ENCODE results near the gene HSD3B7. TPM values are rescaled to one million over a fixed set of nuclear protein-coding genes. Genes with fewer than 3 reads are reported as not detected.
A peak's percentile ranks its signal among the peaks of the same experiment; 100 is the strongest.

HSD3B7 gene
- total and polyA plus RNA-seq, 10 of the 15 experiments (the other 5 are each of a cell fraction or from before 2014, with no cell fraction given), result 0.18 to 1.8 (median 0.48) TPM; not detected in 1

- no peak for TF ChIP-seq REST (IDR thresholded peaks at IDR 0.05; ENCODE audit: low read depth, low read length)
- no peak for TF ChIP-seq EED (IDR thresholded peaks at IDR 0.05; ENCODE audit: low read depth)
- no peak for TF ChIP-seq TCF7 (IDR thresholded peaks at IDR 0.05; ENCODE audit: borderline replicate concordance)
- 0 out of 2 replicates have a peak, but pooled peaks have one; percentile 37 for TF ChIP-seq MXI1 (IDR thresholded peaks at IDR 0.05; ENCODE audit: low read depth, low read length)
- no peak for TF ChIP-seq IRF4 (IDR thresholded peaks at IDR 0.05; ENCODE audit: low read depth, low read length)
- TF ChIP-seq E2F4 (IDR thresholded peaks at IDR 0.05; ENCODE audit: low read depth, low read length), result no peak
- TF ChIP-seq ZSCAN29 (IDR thresholded peaks at IDR 0.05), result no peak
- TF ChIP-seq PBX3 (IDR thresholded peaks at IDR 0.05; ENCODE audit: insufficient replicate concordance, low read depth, low read length), result no peak
- no peak for TF ChIP-seq MYB (IDR thresholded peaks at IDR 0.05; ENCODE audit: borderline replicate concordance, low read depth, low read length)
- TF ChIP-seq NRF1 (conservative IDR thresholded peaks at IDR 0.05; ENCODE audit: low read depth, low read length), result no peak
- no peak for TF ChIP-seq BMI1 (IDR thresholded peaks at IDR 0.05; ENCODE audit: borderline replicate concordance)
- no peak for TF ChIP-seq MAX (IDR thresholded peaks at IDR 0.05; ENCODE audit: low read depth, low read length)
- peak; percentile 33; the same call in 1 of the 2 replicates for TF ChIP-seq SPI1 (IDR thresholded peaks at IDR 0.05; ENCODE audit: borderline replicate concordance, insufficient read depth, low read depth, low read length)
- no peak for TF ChIP-seq ASH2L (IDR thresholded peaks at IDR 0.05; ENCODE audit: borderline replicate concordance, low read depth)
- no peak for TF ChIP-seq ZBTB11 (CRISPR knock-in tag; IDR thresholded peaks at IDR 0.05)
- no peak for TF ChIP-seq NKRF (conservative IDR thresholded peaks at IDR 0.05)
Observed at GRCh38 chr16:30941600-30942425, 43.2 kb upstream of the HSD3B7 start (continued).
